HG03571 (cell line): ENCODE measurements around the gene ESR2.
"Not testable (repeated sequence)": the region's sequence is repeated elsewhere in the genome, so short reads cannot be mapped to it uniquely, and the experiment has no call there.

ENCODE experiments used
- ATAC-seq: cut with Tn5 transposase; IDR thresholded peaks from one replicate; pipeline ENCODE4 v1.9.1; 2021; ENCODE audit not compliant: unreplicated experiment

The ESR2 gene

DNA sequence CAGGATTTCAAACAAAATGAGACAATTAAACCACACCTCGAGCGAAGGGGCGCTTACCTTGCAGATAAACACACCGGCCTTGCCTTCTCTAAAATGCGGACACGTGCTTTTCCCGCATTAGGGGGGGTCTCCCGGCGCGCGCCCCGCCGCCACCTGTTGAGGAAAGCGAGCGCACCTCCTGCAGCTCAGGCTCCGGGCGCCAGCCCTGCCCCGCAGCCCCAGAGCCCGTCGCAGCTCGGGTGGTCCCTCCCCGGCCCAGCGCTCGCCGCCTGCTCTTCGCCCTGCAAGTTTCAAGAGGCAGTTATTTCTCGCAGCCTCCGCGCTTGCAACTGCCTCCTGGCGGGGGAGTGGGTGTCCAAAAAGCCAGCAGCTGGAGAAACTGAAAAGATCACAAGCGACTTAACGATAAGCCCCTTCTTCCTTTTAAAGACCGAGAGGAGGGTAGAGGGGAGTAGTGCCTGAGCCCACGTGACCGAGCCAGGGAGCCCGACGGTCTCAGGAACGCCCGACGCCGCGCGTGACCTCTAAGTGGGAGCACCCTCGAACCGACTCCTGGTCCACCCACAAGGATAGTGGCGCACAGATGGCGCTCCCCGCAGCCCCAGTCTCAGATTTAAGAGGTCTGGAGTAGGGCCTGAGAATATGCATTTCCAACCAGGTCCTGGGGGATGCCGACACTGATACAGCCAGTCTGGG lies at the start of gene ESR2:
Gene ESR2 (minus strand): TSS at position 396 of the 696 bp plus-strand sequence. CDS start 11,386 bp downstream, outside the sequence.
- no peak for ATAC-seq

- ATAC-seq = no peak
Observed at GRCh38 chr14:64340560-64341196, 46.5 kb upstream of the ESR2 start.

DNA sequence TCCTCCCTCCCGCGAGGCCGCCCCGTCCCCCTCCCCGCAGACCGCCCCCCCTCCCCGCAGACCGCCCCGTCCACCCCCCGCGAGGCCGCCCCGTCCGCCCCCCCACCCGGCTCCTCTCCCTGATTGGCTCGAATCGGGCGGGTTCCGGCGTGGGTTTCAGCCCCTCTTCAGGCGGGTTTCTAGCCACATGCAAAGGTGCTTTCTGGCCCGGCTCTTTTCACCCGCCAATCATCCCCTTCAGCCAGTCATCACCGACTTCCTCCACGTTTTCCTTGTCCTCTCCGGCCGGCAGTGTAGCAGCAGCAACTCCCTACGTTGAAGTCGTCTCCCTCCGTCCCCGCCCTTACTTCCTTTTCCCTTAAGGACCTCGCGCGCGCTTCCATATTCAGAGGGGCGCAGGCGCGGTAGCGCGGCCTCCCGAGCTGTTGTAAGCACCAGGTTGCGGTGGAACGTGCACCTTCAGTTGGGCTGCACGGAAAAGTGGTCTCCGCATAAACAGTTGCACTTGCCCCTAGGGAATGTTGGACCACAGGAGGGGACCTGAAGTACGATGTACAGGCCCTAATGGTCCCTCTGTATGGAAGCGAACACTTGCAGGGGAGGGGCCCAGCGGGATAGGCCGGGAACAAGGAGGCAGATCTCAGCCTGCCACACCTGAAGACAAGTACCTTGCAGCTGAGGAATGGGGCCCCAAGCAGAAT lies 44.6 kb upstream of the ESR2 start:
- ATAC-seq = peak; percentile 87

- peak; percentile 49 for ATAC-seq
Observed at GRCh38 chr14:64337888-64338615, 43.9 kb upstream of the ESR2 start.

DNA sequence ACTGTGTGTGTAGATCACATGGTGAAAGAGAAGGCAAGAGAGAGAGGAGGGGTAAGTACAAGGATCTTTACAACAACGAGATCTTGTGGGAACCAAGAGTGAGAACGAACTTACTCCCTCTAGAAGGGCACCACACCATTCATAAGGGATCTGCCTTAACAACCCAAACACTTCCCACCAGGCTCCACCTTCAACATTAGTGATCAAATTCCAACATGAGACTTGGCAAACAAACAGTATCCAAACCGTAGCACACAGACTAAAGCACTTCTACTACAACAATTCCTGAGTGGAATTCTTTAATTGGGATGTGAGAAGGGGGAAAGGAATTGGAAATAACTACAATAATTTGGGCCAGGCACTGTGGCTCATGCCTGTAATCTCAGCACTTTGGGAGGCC lies 35.0 kb upstream of the ESR2 start:
- ATAC-seq = no peak

GRCh38 chr14:64326502-64326901 lies 32.3 kb upstream of the ESR2 start:
- ATAC-seq = no peak

- ATAC-seq = no peak
Observed at GRCh38 chr14:64324895-64325294, 30.7 kb upstream of the ESR2 start.

DNA sequence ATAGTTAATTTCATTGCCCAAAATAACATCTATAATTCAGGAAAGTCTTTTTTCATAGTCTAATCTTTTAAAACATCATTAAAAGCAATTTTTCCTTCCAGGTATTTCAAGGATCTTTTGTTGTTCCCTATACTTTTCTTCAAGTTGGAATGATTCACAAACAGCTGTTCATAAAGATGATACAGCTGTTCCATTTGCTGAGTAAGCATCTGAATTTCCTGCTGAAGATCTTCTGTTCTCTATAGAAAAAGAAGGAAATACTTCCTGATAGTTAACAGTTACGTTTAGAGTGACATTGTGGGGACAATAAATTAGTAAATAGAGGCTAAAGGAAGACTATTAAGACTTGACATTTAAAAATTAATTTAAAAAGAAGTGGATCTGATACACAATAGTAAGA lies 30.3 kb upstream of the ESR2 start:
- ATAC-seq = no peak

DNA sequence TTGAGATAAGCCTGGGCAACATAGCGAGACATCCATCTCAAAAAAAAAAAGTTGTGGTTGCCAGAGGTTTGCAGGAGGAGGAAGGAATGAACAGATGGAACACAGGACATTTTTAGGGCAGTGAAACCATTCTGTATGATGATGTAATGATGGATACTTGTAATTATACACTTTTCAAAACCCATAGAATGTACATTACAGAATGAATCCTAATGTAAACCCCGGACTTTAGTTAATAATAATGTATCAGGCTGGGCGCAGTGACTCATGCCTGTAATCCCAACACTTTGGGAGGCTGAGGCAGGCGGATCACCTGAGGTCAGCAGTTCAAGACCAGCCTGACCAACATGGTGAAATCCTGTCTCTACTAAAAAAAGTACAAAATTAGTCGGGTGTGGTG lies 26.2 kb upstream of the ESR2 start:
- ATAC-seq = not testable (repeated sequence)

DNA sequence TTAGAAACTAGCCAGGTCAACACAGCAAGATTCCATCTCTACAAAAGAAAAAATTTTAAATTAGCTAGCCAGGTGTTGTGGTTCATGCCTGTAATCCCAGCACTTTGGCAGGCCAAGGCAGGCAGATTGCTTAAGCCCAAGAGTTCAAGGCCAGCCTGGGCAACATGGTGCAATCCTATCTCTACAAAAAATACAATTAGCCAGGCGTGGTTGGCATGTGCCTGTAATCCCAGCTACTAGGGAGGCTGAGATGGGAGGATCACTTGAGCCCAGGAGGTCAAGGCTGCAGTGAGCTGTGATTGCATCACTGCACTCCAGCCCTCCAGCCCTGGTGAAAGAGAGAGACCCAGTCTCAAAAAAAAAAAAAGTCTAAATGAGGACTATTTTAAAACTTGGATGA lies 24.5 kb upstream of the ESR2 start:
- not testable (repeated sequence) for ATAC-seq

- ATAC-seq = no peak
Observed at GRCh38 chr14:64303471-64303917, 9.3 kb upstream of the ESR2 start.

GRCh38 chr14:64298773-64299172 lies 4.6 kb upstream of the ESR2 start:
- no peak for ATAC-seq

- no peak for ATAC-seq
Observed at GRCh38 chr14:64296561-64296960, 2.4 kb upstream of the ESR2 start.

DNA sequence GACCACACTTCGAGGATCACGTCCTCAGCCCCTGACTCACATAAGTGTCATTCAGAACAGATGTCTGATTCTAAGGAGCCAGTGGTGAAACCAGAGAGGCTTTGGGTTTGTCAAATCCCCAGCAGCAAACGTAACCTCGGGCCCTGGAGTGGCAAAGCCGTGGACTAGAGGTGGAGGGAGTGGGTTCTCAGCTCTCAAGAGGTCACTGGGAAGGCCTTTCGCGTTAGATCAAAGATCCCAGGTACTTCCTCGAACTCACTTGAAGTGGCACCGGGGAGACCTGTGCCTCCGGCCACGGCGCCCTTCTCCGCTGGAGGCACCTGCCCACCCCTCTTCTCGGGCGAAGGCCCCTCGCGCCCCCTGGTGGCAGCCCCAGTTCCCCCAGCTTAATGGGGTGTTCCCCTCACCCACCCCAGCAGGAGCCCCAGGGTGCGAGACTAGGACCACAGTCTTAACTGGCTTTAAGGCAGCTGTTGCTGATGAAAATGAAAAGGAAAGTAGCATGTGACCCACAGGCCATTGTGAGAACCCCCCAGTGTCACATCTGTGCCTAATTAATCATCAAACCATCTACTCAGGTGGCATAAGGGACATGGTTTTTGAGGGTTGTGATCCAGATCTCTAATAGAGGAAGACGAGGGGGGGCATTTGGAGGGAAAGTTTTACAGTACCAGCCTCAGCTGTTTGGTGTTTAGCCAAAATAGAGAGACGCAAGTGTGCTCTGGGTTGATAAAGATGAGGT lies 672 bp upstream of the ESR2 start:
- no peak for ATAC-seq

DNA sequence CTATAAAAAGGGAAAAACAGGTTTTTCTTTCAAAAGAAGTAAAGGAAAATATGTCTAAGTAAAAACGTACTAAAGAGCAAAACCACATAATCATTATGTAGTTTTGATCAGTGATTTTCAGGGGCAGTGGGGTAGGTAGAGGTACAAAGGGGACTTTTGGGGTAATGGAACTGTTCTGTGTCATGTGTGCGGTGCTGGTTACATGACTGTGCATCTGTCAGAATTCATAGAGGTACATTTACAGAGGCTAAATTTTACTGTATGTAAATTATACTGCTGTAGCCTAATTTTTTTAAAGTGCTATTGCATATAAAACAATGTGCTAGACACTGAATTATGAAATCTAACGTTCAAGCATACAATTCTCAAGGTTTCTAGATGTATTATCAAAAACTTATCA lies 2.0 kb downstream of the ESR2 start:
- no peak for ATAC-seq

- no peak for ATAC-seq
Observed at GRCh38 chr14:64289571-64289970, 4.6 kb downstream of the ESR2 start.

- ATAC-seq = no peak
Observed at GRCh38 chr14:64281805-64282204, 12.4 kb downstream of the ESR2 start.

DNA sequence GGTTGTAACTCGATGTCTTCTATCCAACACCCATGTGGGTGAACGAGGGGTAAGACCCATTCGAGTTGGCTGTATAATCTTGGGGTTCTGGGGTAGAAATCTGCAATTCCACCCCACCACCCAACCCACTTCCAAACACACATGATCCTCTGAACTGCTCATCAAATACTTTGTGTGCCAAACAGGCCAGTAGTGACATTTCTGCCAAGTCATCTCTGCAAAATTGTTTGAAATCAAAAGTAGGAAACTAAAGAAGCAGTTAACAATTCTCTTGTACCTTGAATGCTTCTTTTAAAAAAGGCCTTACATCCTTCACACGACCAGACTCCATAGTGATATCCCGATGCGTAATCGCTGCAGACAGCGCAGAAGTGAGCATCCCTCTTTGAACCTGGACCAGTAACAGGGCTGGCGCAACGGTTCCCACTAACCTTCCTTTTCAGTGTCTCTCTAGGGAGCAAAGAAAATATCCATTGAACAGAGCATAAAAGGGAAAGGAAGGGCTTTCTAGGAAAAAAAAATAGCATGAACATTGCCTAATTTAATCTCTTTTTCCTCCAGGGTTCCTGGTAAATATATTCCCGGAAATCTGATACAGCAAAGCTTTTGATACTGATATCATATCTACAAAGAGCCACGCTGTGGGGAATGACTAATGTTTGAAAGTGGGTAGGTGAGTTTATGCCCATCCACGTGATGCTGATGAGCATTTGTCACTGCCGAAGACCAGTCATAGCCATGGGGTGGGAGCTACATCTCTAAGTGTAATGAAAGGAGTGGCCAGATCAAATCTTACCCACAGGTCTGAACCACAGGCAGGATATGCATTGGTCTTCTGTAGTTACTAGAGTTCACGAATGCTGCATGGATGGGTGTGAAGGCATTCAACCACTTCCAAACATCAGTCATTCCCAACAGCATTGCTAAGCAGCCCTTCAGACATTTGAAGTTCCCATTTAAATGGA lies 14.2 kb downstream of the ESR2 start:
- no peak for ATAC-seq

GRCh38 chr14:64278458-64278857 lies 15.7 kb downstream of the ESR2 start:
- no peak for ATAC-seq

DNA sequence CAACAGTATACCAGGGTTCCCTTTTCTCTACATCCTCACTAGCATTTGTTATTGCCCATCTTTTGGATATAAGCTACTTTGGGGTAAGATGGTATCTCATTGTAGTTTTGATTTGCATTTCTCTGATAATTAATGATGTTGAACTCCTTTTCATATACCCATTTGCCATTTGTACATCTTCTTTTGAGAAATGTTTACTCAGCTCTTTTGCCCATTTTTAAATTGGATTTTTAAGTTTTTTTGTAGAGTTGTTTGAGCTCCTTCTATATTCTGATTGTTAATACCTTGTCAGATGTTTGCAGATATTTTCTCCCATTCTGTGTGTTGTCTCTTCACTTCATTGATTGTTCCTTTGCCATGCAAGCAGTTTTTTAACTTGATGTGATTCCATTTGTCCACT lies 22.2 kb downstream of the ESR2 start:
- no peak for ATAC-seq
